ENCODE measurements around the gene SPON1. TPM values are rescaled to one million over a fixed set of nuclear protein-coding genes. Genes with fewer than 3 reads are reported as not detected.

The SPON1 gene
- total RNA-seq, 1 experiment from 2014 or later, result 0.20 TPM

DNA sequence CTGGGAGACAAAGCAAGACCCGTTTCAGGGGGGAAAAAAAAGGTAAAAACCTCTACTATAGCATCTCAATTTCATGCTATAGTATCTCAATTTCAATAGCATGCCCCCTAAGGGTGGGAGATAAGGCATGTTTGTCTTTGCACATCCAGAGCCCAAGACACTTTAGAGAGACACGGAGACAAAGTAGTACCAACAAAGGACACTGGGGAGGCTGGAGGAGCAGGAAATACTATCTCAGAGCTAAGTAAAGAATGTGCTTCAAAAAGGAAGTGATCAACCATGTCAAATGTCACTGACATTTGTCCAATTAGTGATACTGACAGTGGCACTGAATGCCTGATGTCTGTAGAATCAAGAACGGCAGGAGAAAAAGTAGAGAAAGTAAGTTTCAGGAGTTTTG lies 327.9 kb downstream of the SPON1 start:
- H3T11ph ChIP-seq (ENCODE audit: low read length), result no peak overlapping the region
- peaks cover 2% of the 10 kb centered on the region; the same call in 1 of the 2 replicates for H3K79me2 ChIP-seq (ENCODE audit: insufficient read depth, low read length)
- H4K5ac ChIP-seq (ENCODE audit: insufficient read length, low read depth, low read length), result no peak overlapping the region
- H3K4me1 Mint-ChIP-seq, result peaks cover 0 to 3% of the 10 kb centered on the region in 2 experiments; a peak in 1 of 4 replicates
- no peak overlapping the region for H2AK5ac ChIP-seq (ENCODE audit: insufficient read length, low read length)
- TF ChIP-seq, protein P1, sequence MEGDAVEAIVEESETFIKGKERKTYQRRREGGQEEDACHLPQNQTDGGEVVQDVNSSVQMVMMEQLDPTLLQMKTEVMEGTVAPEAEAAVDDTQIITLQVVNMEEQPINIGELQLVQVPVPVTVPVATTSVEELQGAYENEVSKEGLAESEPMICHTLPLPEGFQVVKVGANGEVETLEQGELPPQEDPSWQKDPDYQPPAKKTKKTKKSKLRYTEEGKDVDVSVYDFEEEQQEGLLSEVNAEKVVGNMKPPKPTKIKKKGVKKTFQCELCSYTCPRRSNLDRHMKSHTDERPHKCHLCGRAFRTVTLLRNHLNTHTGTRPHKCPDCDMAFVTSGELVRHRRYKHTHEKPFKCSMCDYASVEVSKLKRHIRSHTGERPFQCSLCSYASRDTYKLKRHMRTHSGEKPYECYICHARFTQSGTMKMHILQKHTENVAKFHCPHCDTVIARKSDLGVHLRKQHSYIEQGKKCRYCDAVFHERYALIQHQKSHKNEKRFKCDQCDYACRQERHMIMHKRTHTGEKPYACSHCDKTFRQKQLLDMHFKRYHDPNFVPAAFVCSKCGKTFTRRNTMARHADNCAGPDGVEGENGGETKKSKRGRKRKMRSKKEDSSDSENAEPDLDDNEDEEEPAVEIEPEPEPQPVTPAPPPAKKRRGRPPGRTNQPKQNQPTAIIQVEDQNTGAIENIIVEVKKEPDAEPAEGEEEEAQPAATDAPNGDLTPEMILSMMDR (conservative IDR thresholded peaks at IDR 0.05), result peak; percentile 39; the same call in 1 of the 3 replicates
- no peak overlapping the region for H3K4ac ChIP-seq (ENCODE audit: low read depth, low read length)
- no peak overlapping the region for H3K4me3 Mint-ChIP-seq
- H2BK20ac ChIP-seq (ENCODE audit: low read depth, low read length, poor library complexity, severe bottlenecking), result no peak overlapping the region
- no peak overlapping the region for H4K8ac ChIP-seq (replicated peaks; ENCODE audit: insufficient read length, low read depth, low read length)
- no peaks in the 10 kb centered on the region for H3K23me2 ChIP-seq (ENCODE audit: insufficient read length, low read depth, low read length, poor library complexity, severe bottlenecking)
- H2AFZ ChIP-seq (ENCODE audit: low read length), result no peak overlapping the region
- H2BK120ac ChIP-seq (ENCODE audit: low read depth, low read length, poor library complexity, severe bottlenecking), result no peak overlapping the region
- no peaks in the 10 kb centered on the region for H3K9me3 ChIP-seq (ENCODE audit: control insufficient read depth, low read depth, low read length)
- H2BK12ac ChIP-seq (ENCODE audit: insufficient read length, low read depth, low read length), result no peak overlapping the region
- H3K4me2 ChIP-seq (ENCODE audit: insufficient read depth, insufficient read length, low read length), result no peak overlapping the region
- no peaks in the 10 kb centered on the region for H3K27me3 ChIP-seq (ENCODE audit: insufficient read depth, low read length)
- peaks cover 25 to 66% (median 65%) of the 10 kb centered on the region in 3 experiments; a peak in 6 of 7 replicates for H3K36me3 Mint-ChIP-seq (ENCODE audit: insufficient read depth in 1 of 3, low read depth in 3 of 3)
- H3K27ac Mint-ChIP-seq, result peak overlapping the region in 1 of 3 experiments; percentile 32; a peak in 1 of 7 replicates
- H3K27ac ChIP-seq (ENCODE audit: insufficient read length, low read depth, low read length), result no peak overlapping the region
- no peak overlapping the region for H2BK5ac ChIP-seq (ENCODE audit: insufficient read length, low read length)
- H3K23ac ChIP-seq (ENCODE audit: insufficient read length, low read depth, low read length), result no peak overlapping the region
- no peak overlapping the region for H3K9ac ChIP-seq (ENCODE audit: extremely low read depth, insufficient read length, low read length)
- H3K4me1 ChIP-seq (ENCODE audit: insufficient read depth, low read length), result no peaks in the 10 kb centered on the region
- no peaks in the 10 kb centered on the region for H3K79me1 ChIP-seq (ENCODE audit: insufficient read depth, low read depth, low read length, poor library complexity, severe bottlenecking)
- no CpG with 5 or more reads among the region's 3 CpGs for WGBS (ENCODE audit: extremely low coverage, insufficient read length, low lambda C conversion rate)
- no peak for DNase-seq
- no peak overlapping the region for H3K14ac ChIP-seq (ENCODE audit: insufficient read depth, low read length)
- H4K20me1 ChIP-seq (ENCODE audit: control insufficient read depth, insufficient read depth, insufficient read length), result no peaks in the 10 kb centered on the region
- H2BK15ac ChIP-seq (ENCODE audit: low read depth, low read length), result no peak overlapping the region
- H3K27me3 Mint-ChIP-seq (ENCODE audit: low read depth), result no peaks in the 10 kb centered on the region
- H3K9me3 Mint-ChIP-seq, result no peaks in the 10 kb centered on the region
- no peak overlapping the region for H4K91ac ChIP-seq (ENCODE audit: insufficient read length, low read depth, low read length)
- H3K56ac ChIP-seq (ENCODE audit: insufficient read length, low read depth, low read length), result no peak overlapping the region
- no peak overlapping the region for H3K18ac ChIP-seq (ENCODE audit: insufficient read length, low read depth, low read length)

All from H9 (cell line).